HPDE6-E6E7 (cell line): ENCODE results near the gene MAN1A1.

ENCODE experiments used
- DNase-seq: peaks from one replicate; pipeline ENCODE4 v3.0.0; 2011; ENCODE audit warnings: missing footprints; ENCODE audit errors: extremely low spot score

MAN1A1 gene

GRCh38 chr6:119234457-119234856, 115.1 kb downstream of the MAN1A1 start:
- no peak for DNase-seq

DNA sequence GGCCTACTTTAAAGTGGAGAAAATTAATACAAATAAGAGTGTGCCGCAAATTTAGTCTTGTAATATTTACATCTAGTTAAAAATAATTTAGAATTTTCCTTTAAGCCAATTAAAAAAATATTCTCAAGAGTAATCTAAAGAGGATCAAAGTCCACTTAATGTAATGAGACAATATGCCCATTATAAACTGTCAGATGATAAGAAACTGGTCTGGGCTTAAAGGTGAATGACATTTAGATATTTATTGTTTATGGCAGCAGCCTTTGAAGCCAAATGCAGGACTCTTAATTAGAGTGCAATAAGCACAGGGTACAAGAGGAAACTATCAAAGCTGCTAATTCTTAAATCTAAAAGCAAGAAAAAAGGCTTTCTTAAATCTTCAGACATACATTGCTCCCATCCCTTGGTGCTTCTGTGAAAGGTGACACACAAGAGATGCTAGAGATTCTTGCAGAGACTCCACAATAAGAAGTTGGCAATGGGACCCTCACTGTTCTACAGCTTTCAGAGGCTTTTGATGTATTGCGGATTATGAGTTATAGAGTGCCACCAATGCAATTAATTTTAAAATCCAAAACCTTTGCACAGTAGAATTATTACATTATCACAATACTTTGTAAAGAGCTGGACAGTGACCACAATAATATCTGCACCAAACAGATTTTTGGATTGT, 116.1 kb downstream of the MAN1A1 start:
- DNase-seq: no peak

GRCh38 chr6:119231394-119231793, 118.2 kb downstream of the MAN1A1 start:
- no peak for DNase-seq

GRCh38 chr6:119230160-119230559, 119.4 kb downstream of the MAN1A1 start:
- no peak for DNase-seq

GRCh38 chr6:119227377-119227776, 122.2 kb downstream of the MAN1A1 start:
- DNase-seq: no peak

GRCh38 chr6:119226089-119226488, 123.5 kb downstream of the MAN1A1 start:
- no peak for DNase-seq

- DNase-seq: no peak
These were observed 125.4 kb downstream of the MAN1A1 start for GRCh38 chr6:119224095-119224701.

GRCh38 chr6:119220452-119220851, 129.1 kb downstream of the MAN1A1 start:
- no peak for DNase-seq

- DNase-seq: no peak
These were observed 131.0 kb downstream of the MAN1A1 start for GRCh38 chr6:119218548-119218947.

- DNase-seq: no peak
These were observed 133.5 kb downstream of the MAN1A1 start for GRCh38 chr6:119215885-119216590.

DNA sequence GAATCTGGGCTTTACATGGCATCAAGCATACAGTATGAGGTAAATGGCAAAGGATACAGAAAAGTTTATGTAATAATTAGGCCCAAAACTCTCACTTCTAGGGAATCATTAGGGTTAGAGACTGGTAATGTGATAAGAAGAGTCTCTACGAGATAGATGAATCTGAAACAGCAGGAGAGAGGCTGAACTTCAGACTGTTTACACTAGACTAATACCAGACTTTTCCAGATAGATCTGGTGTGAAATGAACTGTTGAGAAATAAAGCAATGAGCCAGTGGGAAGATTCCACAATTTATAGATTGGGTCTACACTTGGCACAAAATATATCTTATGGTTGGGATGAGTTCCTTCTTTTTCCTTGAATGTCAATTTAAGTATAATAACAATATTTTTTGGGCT, 134.3 kb downstream of the MAN1A1 start:
- no peak for DNase-seq

DNA sequence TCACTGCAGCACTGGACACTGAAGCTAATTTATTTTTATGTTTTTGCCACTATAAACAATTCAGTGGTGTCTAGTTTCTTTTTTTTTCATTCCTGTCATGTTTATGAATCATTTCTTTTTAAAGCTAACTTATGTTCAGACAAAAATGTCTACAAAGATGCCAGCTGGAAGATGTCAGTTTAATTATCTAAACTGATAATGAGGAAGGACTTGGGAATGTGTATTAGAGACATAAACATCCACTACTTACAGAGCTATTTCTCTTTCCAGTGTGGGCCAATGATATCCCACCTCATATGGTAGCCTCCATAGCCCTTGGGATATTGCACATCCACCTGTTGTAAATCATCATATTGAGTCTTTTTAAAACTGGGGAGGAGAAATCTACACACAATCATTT, 139.0 kb downstream of the MAN1A1 start:
- no peak for DNase-seq

- no peak for DNase-seq
These were observed 139.9 kb downstream of the MAN1A1 start for GRCh38 chr6:119209452-119210205.

GRCh38 chr6:119207971-119208725, 141.4 kb downstream of the MAN1A1 start:
- no peak for DNase-seq

- DNase-seq: no peak
These were observed 142.2 kb downstream of the MAN1A1 start for GRCh38 chr6:119207327-119207726.

DNA sequence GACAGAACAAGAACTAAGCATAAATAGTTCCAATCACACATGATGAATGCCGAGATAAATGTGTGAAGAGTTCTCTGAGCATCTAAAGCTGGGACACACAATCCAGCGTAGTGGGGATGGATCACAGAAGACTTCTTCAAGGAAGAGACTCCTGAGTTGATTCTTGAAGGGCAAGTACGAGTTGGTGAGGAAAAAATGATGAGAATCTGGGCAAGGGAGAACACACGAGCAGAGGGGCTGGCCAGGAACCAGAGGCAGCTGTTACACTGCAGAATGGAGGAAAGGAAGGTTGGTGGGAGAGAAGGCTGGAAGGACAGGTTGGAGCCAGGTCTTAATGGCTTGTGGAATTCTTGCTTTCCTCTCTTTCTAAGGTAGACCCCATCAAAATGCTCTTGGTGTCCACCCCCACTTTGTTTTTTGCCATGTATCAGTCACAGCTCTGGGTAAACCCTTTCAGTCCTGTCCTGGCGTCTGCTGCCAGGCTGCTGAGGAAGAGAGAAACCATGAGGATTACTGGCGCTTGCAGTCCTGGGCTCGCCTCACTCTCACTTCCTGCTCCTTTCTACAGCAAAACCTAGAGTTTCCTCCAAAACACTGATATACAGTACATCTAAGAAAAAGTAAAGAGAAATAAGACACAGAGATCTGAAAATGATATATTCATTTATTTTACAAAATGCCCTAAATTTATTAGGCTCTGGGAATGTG, 143.5 kb downstream of the MAN1A1 start:
- DNase-seq: no peak

DNA sequence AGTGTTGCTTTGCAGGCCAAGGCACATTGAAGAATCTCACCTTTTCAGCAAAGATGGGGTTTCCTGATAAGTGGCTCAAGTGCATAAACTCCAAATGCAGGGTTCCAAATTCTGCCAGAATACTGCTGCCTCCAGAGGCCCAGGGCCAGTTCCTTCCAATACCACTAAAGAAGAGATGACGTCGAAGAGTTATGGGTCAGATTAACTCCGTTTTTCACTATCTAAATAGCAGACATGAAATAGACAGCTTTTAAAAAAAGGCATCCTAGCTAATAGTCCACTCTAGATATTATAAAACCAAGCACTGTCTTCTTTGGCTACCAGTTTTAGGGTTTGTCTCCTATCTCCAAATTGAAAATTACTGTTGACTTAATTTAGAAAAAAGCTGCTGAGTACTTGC, 144.8 kb downstream of the MAN1A1 start:
- no peak for DNase-seq

GRCh38 chr6:119201480-119201879, 148.1 kb downstream of the MAN1A1 start:
- DNase-seq: no peak

DNA sequence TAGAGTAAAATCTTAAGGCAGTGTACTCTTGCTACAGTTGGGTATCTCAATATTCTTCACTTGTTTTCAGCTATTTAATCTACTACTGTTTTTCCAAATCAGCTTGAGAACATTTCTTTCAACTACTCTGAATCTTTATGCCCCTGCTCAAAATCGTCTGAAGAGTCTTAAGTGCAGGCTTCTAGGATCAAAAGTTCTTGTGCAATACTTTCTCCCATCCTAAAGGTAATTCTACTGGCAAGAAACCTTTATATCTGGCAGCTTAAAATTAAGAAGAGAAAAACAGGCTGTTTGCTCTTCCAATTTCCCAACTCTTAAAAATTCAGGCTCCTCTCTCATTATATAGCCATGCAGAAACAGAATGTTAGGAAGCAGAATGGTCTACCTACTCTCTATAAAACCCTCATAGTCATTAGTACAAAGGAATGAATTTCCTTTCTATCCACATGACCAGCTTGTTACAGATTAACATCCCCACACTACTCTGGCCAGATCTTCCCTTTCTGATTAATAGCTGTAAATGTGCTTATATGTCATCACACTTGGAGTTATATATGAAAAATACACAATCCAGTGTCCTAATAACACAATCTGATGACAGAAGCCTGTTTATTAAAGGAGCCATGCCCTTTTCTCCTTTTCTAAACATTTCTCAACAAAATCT, 148.9 kb downstream of the MAN1A1 start:
- DNase-seq: no peak

DNA sequence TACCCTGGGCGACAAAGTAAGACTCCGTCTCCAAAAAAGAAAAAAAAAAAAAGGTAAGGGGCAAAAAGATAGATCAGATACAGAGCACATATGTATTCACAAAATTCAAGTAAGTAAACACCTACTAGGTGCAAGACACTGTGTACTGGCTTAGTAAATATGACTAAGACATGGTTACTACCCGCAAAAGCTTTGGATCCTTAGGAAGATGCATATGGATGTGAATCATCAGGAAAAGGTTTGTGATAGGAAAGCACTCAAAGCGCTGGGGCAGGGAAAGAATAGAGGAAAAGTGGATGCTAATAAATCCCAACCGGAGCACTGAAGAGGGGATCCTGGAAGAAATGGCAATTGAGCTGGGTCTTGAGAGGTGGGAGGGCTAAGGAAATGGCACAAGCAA, 152.3 kb downstream of the MAN1A1 start:
- DNase-seq: no peak
